T-helper 2 cell treated with Interferon-gamma antibody and Interleukin-4, amounts not matched to agents 5 μg/mL and 100 μg/mL, for 36 hours (primary cell): ENCODE results near the gene PPIL1.

Experiments
- DNase-seq: peaks from one replicate; pipeline ENCODE4 v3.0.0; 2021; ENCODE audit warnings: low spot score
- H3K27ac Mint-ChIP-seq: one replicate; pipeline ENCODE4 v1.8.0; 2021; ENCODE audit warnings: mild to moderate bottlenecking, mixed read lengths
- H3K27me3 Mint-ChIP-seq: one replicate; pipeline ENCODE4 v1.8.0; 2021; ENCODE audit warnings: low read depth, mixed read lengths
- H3K36me3 Mint-ChIP-seq: one replicate; pipeline ENCODE4 v1.8.0; 2021; ENCODE audit warnings: low read depth, mixed read lengths
- H3K4me1 Mint-ChIP-seq: one replicate; pipeline ENCODE4 v1.8.0; 2021; ENCODE audit warnings: low read depth, mixed read lengths
- H3K4me3 Mint-ChIP-seq: one replicate; pipeline ENCODE4 v1.8.0; 2022; ENCODE audit warnings: mild to moderate bottlenecking, moderate library complexity, mixed read lengths
- H3K9me3 Mint-ChIP-seq: one replicate; pipeline ENCODE4 v1.8.0; 2021; ENCODE audit warnings: mixed read lengths

PPIL1 gene

DNA sequence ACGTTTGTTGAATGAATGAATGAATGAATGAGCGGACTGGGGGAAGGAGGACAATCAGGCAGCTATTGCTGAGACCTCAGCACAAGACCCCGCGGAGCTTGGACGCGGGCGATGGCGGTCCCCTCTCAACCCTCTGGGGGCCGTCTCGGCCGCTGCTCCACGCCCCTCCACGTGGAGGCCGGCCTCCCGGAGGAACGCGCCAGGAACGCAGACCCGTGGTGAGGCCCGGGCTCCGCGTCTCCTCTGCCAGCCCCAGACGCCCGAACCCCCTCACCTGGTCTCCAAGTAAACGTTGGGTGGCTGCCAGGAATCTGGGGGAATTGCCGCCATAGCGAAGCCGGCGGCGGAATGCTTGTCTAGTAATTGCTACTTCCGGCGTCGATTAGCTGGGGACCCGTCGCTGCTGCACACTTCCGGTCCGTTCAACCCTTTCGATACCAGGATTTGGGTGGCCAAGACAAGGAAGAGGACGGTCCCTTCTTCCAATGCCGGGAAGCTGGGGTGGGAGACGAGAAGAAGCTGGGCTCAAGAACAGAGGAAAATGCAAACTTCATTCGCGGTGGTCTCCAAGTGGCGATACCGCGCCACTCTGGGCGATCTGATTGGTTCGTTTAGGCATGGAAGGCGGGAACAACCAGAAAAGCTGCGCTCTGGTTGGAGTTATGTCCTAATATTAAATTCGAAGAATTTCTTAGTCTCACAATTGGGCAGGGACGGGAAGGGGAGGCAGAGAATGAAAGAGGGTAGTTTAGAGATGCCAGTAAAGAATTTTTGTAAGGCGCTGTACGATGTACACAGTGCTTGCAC lies at the start of gene PPIL1:
Gene PPIL1, minus strand, starts transcription at position 361 of the 807 bp plus-strand sequence. Its CDS starts 31 bp downstream, at position 330.
- Mint-ChIP-seq H3K4me1 (peaks cover 52% of the 10 kb centered on the region), H3K4me3 (peak within 1 kb of the TSS; percentile 94), H3K27me3 (no peaks in the 10 kb centered on the region), H3K9me3 (no peaks in the 10 kb centered on the region), H3K36me3 (peaks cover 25% of the 10 kb centered on the region), H3K27ac (peak within 1 kb of the TSS; percentile 98)
- peak; percentile 79 for DNase-seq

- Mint-ChIP-seq H3K4me1 (peaks cover 33% of the 10 kb centered on the region), H3K27ac (peak overlapping the region; percentile 9), H3K36me3 (peaks cover 48% of the 10 kb centered on the region), H3K9me3 (no peaks in the 10 kb centered on the region), H3K27me3 (no peaks in the 10 kb centered on the region), H3K4me3 (no peak overlapping the region)
- DNase-seq: no peak
These were observed 49.5 kb upstream of the PPIL1 start for GRCh38 chr6:36924131-36924530.

GRCh38 chr6:36920546-36920945 lies 45.9 kb upstream of the PPIL1 start:
- Mint-ChIP-seq H3K27ac (no peak overlapping the region), H3K4me3 (no peak overlapping the region), H3K4me1 (peaks cover 33% of the 10 kb centered on the region), H3K36me3 (peaks cover 62% of the 10 kb centered on the region), H3K27me3 (no peaks in the 10 kb centered on the region), H3K9me3 (no peaks in the 10 kb centered on the region)
- DNase-seq: no peak

- Mint-ChIP-seq H3K27me3 (no peaks in the 10 kb centered on the region), H3K36me3 (peaks cover 63% of the 10 kb centered on the region), H3K27ac (no peak overlapping the region), H3K4me1 (peaks cover 33% of the 10 kb centered on the region), H3K9me3 (no peaks in the 10 kb centered on the region), H3K4me3 (no peak overlapping the region)
- no peak for DNase-seq
These were observed 45.4 kb upstream of the PPIL1 start for GRCh38 chr6:36920049-36920448.

GRCh38 chr6:36917541-36918193 lies 43.1 kb upstream of the PPIL1 start:
- Mint-ChIP-seq H3K4me3 (no peak overlapping the region), H3K4me1 (peaks cover 37% of the 10 kb centered on the region), H3K27me3 (no peaks in the 10 kb centered on the region), H3K27ac (no peak overlapping the region), H3K36me3 (peaks cover 59% of the 10 kb centered on the region), H3K9me3 (no peaks in the 10 kb centered on the region)
- DNase-seq: no peak

DNA sequence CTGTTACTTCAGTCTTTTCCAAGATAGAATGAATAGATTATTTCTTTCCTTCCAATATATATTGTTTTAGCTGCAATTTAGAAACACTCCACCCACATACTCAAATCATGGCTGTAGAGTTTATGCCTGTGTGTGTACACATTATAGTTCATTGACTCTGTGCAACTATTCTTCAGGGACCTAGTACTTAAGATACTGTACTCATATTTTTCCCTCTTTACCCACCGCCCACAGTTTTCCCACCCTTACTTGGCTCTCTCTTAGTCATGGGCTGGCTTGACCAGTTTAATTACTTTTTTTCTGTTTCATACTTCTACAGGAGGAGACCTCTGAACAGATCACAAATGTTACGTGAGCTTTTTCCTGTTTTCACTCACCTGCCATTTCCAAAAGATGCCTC lies 41.5 kb upstream of the PPIL1 start:
- peak overlapping the region; percentile 32 for H3K27ac Mint-ChIP-seq
- H3K36me3 Mint-ChIP-seq: peaks cover 57% of the 10 kb centered on the region
- no peak overlapping the region for H3K4me3 Mint-ChIP-seq
- DNase-seq: no peak
- peaks cover 48% of the 10 kb centered on the region for H3K4me1 Mint-ChIP-seq
- H3K27me3 Mint-ChIP-seq: no peaks in the 10 kb centered on the region
- H3K9me3 Mint-ChIP-seq: no peaks in the 10 kb centered on the region

DNA sequence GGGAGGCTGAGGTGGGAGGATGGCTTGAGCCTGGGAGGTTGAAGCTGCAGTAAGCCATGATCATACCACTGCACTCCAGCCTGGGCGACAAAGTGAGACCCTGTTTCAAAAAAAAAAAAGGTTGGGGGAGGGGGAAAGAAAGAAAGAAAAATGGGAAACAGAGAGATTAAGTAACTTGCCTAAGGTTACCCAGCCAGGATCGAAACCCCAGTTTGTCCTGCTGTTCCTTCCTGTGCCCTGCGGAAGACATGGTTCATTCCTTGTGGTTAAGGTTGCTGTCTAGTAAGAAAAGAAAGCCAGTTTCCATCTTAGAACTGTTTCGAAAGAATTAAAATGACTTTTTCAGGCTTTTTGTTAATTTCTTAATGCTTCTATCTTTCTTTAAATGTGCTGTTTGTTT lies 41.0 kb upstream of the PPIL1 start:
- peak overlapping the region; percentile 32 for H3K27ac Mint-ChIP-seq
- peaks cover 50% of the 10 kb centered on the region for H3K4me1 Mint-ChIP-seq
- no peaks in the 10 kb centered on the region for H3K27me3 Mint-ChIP-seq
- H3K36me3 Mint-ChIP-seq: peaks cover 55% of the 10 kb centered on the region
- no peak for DNase-seq
- H3K9me3 Mint-ChIP-seq: no peaks in the 10 kb centered on the region
- no peak overlapping the region for H3K4me3 Mint-ChIP-seq

DNA sequence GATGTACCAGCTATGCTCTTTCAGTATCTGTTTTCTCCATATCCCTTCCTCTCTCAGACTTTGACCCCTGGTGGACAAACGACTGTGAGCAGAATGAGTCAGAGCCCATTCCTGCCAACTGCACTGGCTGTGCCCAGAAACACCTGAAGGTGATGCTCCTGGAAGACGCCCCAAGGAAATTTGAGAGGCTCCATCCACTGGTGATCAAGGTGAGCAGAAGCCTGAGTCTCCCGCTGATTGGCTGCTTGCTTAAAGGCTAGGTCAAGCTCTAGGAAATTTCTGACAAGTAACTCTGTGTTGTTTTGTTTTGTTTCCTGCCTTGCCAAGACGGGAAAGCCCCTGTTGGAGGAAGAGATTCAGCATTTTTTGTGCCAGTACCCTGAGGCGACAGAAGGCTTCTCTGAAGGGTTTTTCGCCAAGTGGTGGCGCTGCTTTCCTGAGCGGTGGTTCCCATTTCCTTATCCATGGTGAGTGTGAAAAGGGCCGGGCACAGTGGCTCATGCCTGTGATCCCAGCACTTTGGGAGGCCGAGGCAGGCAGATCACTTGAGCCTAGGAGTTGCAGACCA lies 39.7 kb upstream of the PPIL1 start:
- Mint-ChIP-seq H3K9me3 (no peaks in the 10 kb centered on the region), H3K27me3 (no peaks in the 10 kb centered on the region), H3K4me1 (peaks cover 51% of the 10 kb centered on the region), H3K36me3 (peaks cover 54% of the 10 kb centered on the region), H3K27ac (peak overlapping the region; percentile 94), H3K4me3 (peak overlapping the region; percentile 61)
- DNase-seq: peak; percentile 32

- Mint-ChIP-seq H3K9me3 (no peaks in the 10 kb centered on the region), H3K27me3 (no peaks in the 10 kb centered on the region), H3K4me1 (peaks cover 57% of the 10 kb centered on the region), H3K4me3 (peak overlapping the region; percentile 87), H3K36me3 (peaks cover 56% of the 10 kb centered on the region), H3K27ac (peak overlapping the region; percentile 94)
- DNase-seq: peak; percentile 23
These were observed 38.5 kb upstream of the PPIL1 start for GRCh38 chr6:36913082-36913481.

DNA sequence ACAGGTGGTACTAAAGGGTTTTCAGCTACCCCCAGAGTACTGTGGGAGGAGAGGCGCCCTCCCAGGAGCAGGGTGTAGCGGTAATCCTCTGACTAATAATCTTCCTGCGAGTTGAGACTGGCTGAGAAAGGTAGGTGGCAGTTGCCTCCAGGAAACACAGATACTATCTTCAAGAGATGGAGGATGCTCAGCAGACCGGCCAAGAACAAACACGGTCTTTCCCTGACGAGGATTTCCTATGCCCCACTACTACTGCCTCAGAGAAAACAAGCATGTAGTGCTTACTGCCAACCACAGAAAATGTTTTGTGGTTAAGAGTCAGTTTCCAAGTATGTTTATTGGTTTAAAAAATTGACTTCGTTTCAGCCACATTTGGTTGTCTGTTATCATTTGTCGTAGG lies 38.0 kb upstream of the PPIL1 start:
- peaks cover 62% of the 10 kb centered on the region for H3K4me1 Mint-ChIP-seq
- H3K4me3 Mint-ChIP-seq: peak overlapping the region; percentile 87
- peak overlapping the region; percentile 94 for H3K27ac Mint-ChIP-seq
- peak; percentile 87 for DNase-seq
- H3K36me3 Mint-ChIP-seq: peaks cover 58% of the 10 kb centered on the region
- no peaks in the 10 kb centered on the region for H3K27me3 Mint-ChIP-seq
- no peaks in the 10 kb centered on the region for H3K9me3 Mint-ChIP-seq

DNA sequence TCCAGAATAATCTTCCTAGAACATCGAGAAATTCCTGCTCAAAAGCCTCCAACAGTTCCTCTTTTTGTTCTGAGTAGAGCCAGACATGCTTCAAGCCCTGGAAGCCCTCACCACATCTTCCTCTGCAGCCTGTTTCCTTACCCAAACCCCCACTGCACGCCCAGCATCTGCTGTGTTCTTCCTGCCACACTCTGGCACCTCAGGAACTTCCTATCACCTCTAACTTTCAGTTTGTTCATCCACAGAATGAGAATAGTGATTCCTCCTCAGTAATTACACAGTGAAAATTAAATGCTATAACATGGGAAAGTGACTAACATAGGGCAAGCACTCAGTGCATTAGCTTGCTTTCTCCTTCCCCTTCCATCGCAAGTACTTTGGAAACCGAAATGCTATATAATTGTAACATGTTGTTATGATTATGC lies 37.4 kb upstream of the PPIL1 start:
- Mint-ChIP-seq H3K4me1 (peaks cover 64% of the 10 kb centered on the region), H3K9me3 (no peaks in the 10 kb centered on the region), H3K27ac (peak overlapping the region; percentile 94), H3K4me3 (peak overlapping the region; percentile 87), H3K36me3 (peaks cover 58% of the 10 kb centered on the region), H3K27me3 (no peaks in the 10 kb centered on the region)
- DNase-seq: peak; percentile 55

DNA sequence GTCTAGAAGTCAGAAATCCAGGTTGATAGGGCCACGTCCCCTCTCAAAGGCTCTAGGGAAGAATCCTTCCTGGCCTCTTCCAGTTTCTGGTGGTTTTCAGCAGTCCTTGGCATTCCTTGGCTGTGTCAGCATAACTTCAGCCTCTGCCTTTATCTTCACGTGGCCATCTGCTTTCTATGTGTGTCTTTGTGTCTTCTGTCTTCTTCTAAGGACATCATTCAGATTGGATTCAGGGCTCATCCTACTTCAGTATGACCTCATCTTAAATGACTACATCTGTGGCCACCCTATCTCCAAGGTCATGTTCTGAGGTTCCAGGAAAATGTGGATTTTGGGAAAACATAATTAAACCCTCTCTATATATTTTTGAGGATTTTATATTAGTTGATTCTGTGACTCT lies 34.1 kb upstream of the PPIL1 start:
- H3K27ac Mint-ChIP-seq: peak overlapping the region; percentile 14
- H3K36me3 Mint-ChIP-seq: peaks cover 59% of the 10 kb centered on the region
- no peak overlapping the region for H3K4me3 Mint-ChIP-seq
- H3K9me3 Mint-ChIP-seq: no peaks in the 10 kb centered on the region
- H3K27me3 Mint-ChIP-seq: no peaks in the 10 kb centered on the region
- no peak for DNase-seq
- H3K4me1 Mint-ChIP-seq: peaks cover 59% of the 10 kb centered on the region

DNA sequence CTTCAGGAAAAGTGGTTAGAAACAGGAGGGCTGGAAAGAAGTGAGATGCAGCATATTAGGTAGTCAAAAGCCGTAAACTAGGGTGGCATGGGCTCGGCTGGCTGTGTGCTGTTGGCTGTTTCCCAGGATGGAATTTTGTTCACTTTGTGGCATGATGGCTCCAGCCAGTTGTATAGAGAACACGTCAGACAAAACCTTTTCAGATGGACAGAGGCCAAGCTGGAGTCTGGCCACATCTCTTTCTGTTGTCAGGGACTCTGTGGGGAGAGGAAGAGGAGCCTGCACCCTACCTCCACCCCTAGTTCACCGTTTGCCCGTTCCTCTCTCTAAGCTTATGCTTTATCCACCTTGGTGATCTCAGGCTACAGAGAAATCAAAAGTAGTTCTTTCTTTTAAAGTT lies 33.2 kb upstream of the PPIL1 start:
- Mint-ChIP-seq H3K4me1 (peaks cover 50% of the 10 kb centered on the region), H3K36me3 (peaks cover 61% of the 10 kb centered on the region), H3K4me3 (no peak overlapping the region), H3K27me3 (no peaks in the 10 kb centered on the region), H3K9me3 (no peaks in the 10 kb centered on the region), H3K27ac (peak overlapping the region; percentile 17)
- no peak for DNase-seq
